DND-41 (cell line): ENCODE data around the gene TIMM9.
A peak's percentile ranks its signal among the peaks of the same experiment; 100 is the strongest.

Source experiments
- ATAC-seq: fragments of 200-7000 bp; cut with Tn5 transposase; 3 replicates; pipeline ENCODE4 v1.9.1; 2021; ENCODE audit warnings: low read depth; ENCODE audit not compliant: insufficient read depth
- DNase-seq: peaks from one replicate; pipeline ENCODE4 v3.0.0-alpha.2; 2020
- H2AFZ ChIP-seq: 2 replicates; pipeline ENCODE4 v1.6.0; 2012; ENCODE audit warnings: low read depth, low read length
- H3K27ac ChIP-seq: 2 replicates; pipeline ENCODE4 v1.5.1; 2012; ENCODE audit warnings: low read length, inconsistent platforms
- H3K27me3 ChIP-seq: fragments of 200-600 bp; sonication (generic); 2 replicates; pipeline ENCODE4 v1.6.0; 2012; ENCODE audit warnings: low read length, mild to moderate bottlenecking, inconsistent platforms; ENCODE audit not compliant: insufficient read depth, poor library complexity
- H3K36me3 ChIP-seq: 2 replicates; pipeline ENCODE4 v1.5.1; 2012; ENCODE audit warnings: low read length, inconsistent platforms; ENCODE audit not compliant: insufficient read depth
- H3K4me1 ChIP-seq: 2 replicates; pipeline ENCODE4 v1.5.1; 2012; ENCODE audit warnings: mild to moderate bottlenecking, low read length; ENCODE audit not compliant: insufficient read depth
- H3K4me2 ChIP-seq: 2 replicates; pipeline ENCODE4 v1.6.0; 2012; ENCODE audit warnings: mild to moderate bottlenecking, moderate library complexity, low read length, inconsistent platforms; ENCODE audit not compliant: insufficient read depth
- H3K4me3 ChIP-seq, 2 experiments: fragments of 200-600 bp in 1 of 2; shearing (Covaris generic) in 1 of 2; 2 replicates each; pipeline ENCODE4 v1.5.1; 2012 to 2016; ENCODE audit warnings: inconsistent platforms in 2 of 2, low read length in 2 of 2, mild to moderate bottlenecking in 2 of 2, low read depth in 1 of 2, moderate library complexity in 1 of 2
- H3K79me2 ChIP-seq: 2 replicates; pipeline ENCODE4 v1.6.0; 2012; ENCODE audit warnings: low read length, inconsistent platforms; ENCODE audit not compliant: insufficient read depth
- H3K9ac ChIP-seq: 2 replicates; pipeline ENCODE4 v1.6.0; 2012; ENCODE audit warnings: low read depth, mild to moderate bottlenecking, inconsistent platforms, low read length, moderate library complexity
- H3K9me3 ChIP-seq: 2 replicates; pipeline ENCODE4 v1.5.1; 2012; ENCODE audit warnings: low read length, moderate library complexity, mild to moderate bottlenecking, inconsistent platforms; ENCODE audit not compliant: insufficient read depth, severe bottlenecking
- H4K20me1 ChIP-seq: 2 replicates; pipeline ENCODE4 v1.6.0; 2012; ENCODE audit warnings: low read length; ENCODE audit not compliant: insufficient read depth
- CTCF ChIP-seq: IDR thresholded peaks from 2 replicates; pipeline ENCODE4 v1.5.1; 2012; ENCODE audit warnings: borderline replicate concordance, low read length, moderate library complexity, mild to moderate bottlenecking; ENCODE audit not compliant: poor library complexity, severe bottlenecking; ENCODE audit errors: extremely low read depth
- EZH2 ChIP-seq: IDR thresholded peaks from 3 replicates; pipeline ENCODE4 v1.6.1; 2012; ENCODE audit warnings: borderline replicate concordance, low read depth, mild to moderate bottlenecking, moderate library complexity, low read length, inconsistent platforms; ENCODE audit not compliant: severe bottlenecking

TIMM9 gene

GRCh38 chr14:58444627-58445026, 17.3 kb upstream of the TIMM9 start:
- Histone ChIP-seq H3K9me3 (no peaks in the 10 kb centered on the region), H3K4me3 (no peak overlapping the region), H3K36me3 (peaks cover 74% of the 10 kb centered on the region), H3K4me1 (no peaks in the 10 kb centered on the region), H4K20me1 (no peaks in the 10 kb centered on the region), H2AFZ (no peak overlapping the region), H3K4me2 (no peak overlapping the region), H3K27me3 (no peaks in the 10 kb centered on the region), H3K9ac (no peak overlapping the region), H3K27ac (no peak overlapping the region), H3K79me2 (no peaks in the 10 kb centered on the region)
- ATAC-seq: no peak
- no peak for TF ChIP-seq EZH2
- no peak for TF ChIP-seq CTCF
- no peak for DNase-seq

- H4K20me1 ChIP-seq: no peaks in the 10 kb centered on the region
- H3K4me3 ChIP-seq: no peak overlapping the region
- H2AFZ ChIP-seq: no peak overlapping the region
- H3K4me2 ChIP-seq: no peak overlapping the region
- peaks cover 69% of the 10 kb centered on the region for H3K36me3 ChIP-seq
- H3K27ac ChIP-seq: no peak overlapping the region
- TF ChIP-seq EZH2 (no peak), CTCF (no peak)
- ATAC-seq (no peak), DNase-seq (no peak)
- H3K9ac ChIP-seq: no peak overlapping the region
- no peaks in the 10 kb centered on the region for H3K9me3 ChIP-seq
- no peaks in the 10 kb centered on the region for H3K27me3 ChIP-seq
- H3K4me1 ChIP-seq: no peaks in the 10 kb centered on the region
- H3K79me2 ChIP-seq: no peaks in the 10 kb centered on the region
Measured at GRCh38 chr14:58439476-58439875, 12.1 kb upstream of the TIMM9 start.

- Histone ChIP-seq H3K27ac (no peak overlapping the region), H3K4me3 (no peak overlapping the region; a peak in 1 of 4 replicates), H3K36me3 (peaks cover 42% of the 10 kb centered on the region), H3K4me2 (peak overlapping the region; percentile 85; the same call in 1 of the 2 replicates), H3K79me2 (peaks cover 54% of the 10 kb centered on the region), H2AFZ (no peak overlapping the region), H3K9me3 (no peaks in the 10 kb centered on the region), H3K4me1 (peaks cover 33% of the 10 kb centered on the region), H3K27me3 (no peaks in the 10 kb centered on the region), H3K9ac (no peak overlapping the region), H4K20me1 (no peaks in the 10 kb centered on the region)
- no peak for DNase-seq
- TF ChIP-seq CTCF (no peak), EZH2 (no peak)
- no peak for ATAC-seq
Measured at GRCh38 chr14:58430156-58430555, 2.8 kb upstream of the TIMM9 start.
